ENCODE data around the gene PIN4.

The PIN4 gene

DNA sequence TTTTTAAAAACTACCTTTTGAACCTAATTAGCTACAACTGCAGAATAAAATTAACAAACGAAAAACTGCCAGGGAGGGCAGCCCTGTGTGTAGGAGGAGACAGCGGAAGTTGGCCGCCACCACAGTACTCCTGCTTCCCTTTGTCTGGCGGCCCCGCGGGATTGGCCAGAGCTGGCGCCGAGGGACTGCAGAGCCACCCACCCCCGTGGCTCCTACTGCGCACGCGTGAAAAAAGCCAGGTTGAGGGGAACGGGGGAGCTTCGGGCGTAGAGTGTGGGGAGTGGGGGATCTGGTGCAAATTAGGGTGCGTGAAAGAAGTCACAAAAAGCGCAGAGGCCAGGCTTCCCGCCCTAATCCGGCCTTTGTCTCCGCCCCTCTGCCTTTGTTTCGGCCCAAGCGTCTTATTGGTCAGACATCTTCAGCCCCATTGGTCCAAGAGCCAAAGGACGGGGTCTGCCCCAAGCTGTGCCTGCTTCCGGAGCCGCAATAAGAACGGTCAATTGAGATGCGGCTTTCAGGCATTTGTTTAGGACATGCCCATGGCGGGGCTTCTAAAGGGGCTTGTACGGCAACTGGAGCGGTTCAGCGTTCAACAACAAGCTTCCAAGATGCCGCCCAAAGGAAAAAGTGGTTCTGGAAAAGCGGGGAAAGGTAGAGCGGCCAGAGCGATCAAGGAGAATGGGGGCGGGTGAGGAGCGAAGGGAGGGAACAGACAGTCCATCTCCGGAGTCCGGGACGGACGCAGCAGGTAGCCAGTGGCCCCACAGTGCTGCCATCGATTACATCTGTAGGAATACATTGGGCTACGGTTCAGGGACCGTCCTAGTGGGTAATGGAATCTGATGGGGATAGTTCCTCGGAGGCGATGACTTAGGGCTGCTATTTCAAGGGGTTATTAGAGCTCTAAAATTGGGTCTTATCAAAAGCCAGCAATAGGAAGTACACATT lies at the start of gene PIN4:
Gene PIN4, plus strand, starts transcription at position 580 of the 948 bp plus-strand sequence. Its CDS starts 29 bp downstream, at position 609.
- Histone ChIP-seq H3K9me2 (replicated peaks; ENCODE audit: low read depth, low read length) (no peaks in the 10 kb centered on the region), H3K9ac (ENCODE audit: low read depth, low read length, poor library complexity, severe bottlenecking) (peak within 1 kb of the TSS; percentile 91), H3K4me1 (ENCODE audit: insufficient read depth, low read length, poor library complexity, severe bottlenecking) (peaks cover 5% of the 10 kb centered on the region), H3K27me3 (ENCODE audit: insufficient read depth, low read length, poor library complexity, severe bottlenecking) (no peaks in the 10 kb centered on the region), H2AFZ (ENCODE audit: low read length) (peak within 1 kb of the TSS; percentile 64), H3K9me3 (ENCODE audit: insufficient read depth, low read depth, low read length) (no peaks in the 10 kb centered on the region), H3F3A (ENCODE audit: low read depth) (no peaks in the 10 kb centered on the region), H3K4me2 (ENCODE audit: low read depth, low read length, poor library complexity, severe bottlenecking) (peak within 1 kb of the TSS; percentile 82), H4K20me1 (ENCODE audit: insufficient read depth, low read length, poor library complexity, severe bottlenecking) (peaks cover 5% of the 10 kb centered on the region), H3K79me2 (ENCODE audit: insufficient read depth, low read length) (peaks cover 22% of the 10 kb centered on the region), H3K36me3 (ENCODE audit: insufficient read depth, low read length) (no peaks in the 10 kb centered on the region), H3K4me3 (ENCODE audit: low read length, poor library complexity, severe bottlenecking) (peak within 1 kb of the TSS; percentile 94)
- TF ChIP-seq, protein P1, sequence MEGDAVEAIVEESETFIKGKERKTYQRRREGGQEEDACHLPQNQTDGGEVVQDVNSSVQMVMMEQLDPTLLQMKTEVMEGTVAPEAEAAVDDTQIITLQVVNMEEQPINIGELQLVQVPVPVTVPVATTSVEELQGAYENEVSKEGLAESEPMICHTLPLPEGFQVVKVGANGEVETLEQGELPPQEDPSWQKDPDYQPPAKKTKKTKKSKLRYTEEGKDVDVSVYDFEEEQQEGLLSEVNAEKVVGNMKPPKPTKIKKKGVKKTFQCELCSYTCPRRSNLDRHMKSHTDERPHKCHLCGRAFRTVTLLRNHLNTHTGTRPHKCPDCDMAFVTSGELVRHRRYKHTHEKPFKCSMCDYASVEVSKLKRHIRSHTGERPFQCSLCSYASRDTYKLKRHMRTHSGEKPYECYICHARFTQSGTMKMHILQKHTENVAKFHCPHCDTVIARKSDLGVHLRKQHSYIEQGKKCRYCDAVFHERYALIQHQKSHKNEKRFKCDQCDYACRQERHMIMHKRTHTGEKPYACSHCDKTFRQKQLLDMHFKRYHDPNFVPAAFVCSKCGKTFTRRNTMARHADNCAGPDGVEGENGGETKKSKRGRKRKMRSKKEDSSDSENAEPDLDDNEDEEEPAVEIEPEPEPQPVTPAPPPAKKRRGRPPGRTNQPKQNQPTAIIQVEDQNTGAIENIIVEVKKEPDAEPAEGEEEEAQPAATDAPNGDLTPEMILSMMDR (conservative IDR thresholded peaks at IDR 0.05; ENCODE audit: low read length) = no peak
- no peak for TF ChIP-seq EZH2phosphoT487 (IDR thresholded peaks at IDR 0.05; ENCODE audit: borderline replicate concordance)

DNA sequence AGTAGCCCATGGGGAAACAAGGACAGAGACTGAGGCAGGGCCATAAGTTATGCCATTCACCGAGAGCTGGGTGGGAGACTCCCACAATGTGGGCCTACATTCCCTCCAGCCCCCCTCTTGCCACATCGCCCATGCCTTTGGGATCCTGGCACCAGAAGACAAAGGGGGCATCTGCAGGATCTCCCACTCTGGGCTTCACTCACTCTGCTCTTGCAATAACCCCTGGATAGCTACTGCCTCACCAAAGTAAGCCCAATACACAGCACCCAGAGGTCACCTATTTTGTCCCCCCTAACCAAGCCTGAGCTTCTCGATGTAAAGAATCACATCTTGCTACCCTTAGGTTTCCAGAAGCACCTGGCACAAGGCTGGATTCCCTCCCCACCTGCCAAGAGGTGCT lies 49.1 kb upstream of the PIN4 start:
- H3K36me3 ChIP-seq (ENCODE audit: insufficient read depth, low read length) = no peaks in the 10 kb centered on the region
- peaks cover 2% of the 10 kb centered on the region for H3K4me1 ChIP-seq (ENCODE audit: insufficient read depth, low read length, poor library complexity, severe bottlenecking)
- no peaks in the 10 kb centered on the region for H3F3A ChIP-seq (ENCODE audit: low read depth)
- no peaks in the 10 kb centered on the region for H4K20me1 ChIP-seq (ENCODE audit: insufficient read depth, low read length, poor library complexity, severe bottlenecking)
- no peaks in the 10 kb centered on the region for H3K9me2 ChIP-seq (replicated peaks; ENCODE audit: low read depth, low read length)
- no peaks in the 10 kb centered on the region for H3K27me3 ChIP-seq (ENCODE audit: insufficient read depth, low read length, poor library complexity, severe bottlenecking)
- H3K9me3 ChIP-seq (ENCODE audit: insufficient read depth, low read depth, low read length) = no peaks in the 10 kb centered on the region
- H3K4me3 ChIP-seq (ENCODE audit: low read length, poor library complexity, severe bottlenecking) = no peak overlapping the region
- TF ChIP-seq, protein P1 (conservative IDR thresholded peaks at IDR 0.05; ENCODE audit: low read length) = no peak
- TF ChIP-seq EZH2phosphoT487 (IDR thresholded peaks at IDR 0.05; ENCODE audit: borderline replicate concordance) = no peak
- H3K4me2 ChIP-seq (ENCODE audit: low read depth, low read length, poor library complexity, severe bottlenecking) = no peak overlapping the region
- no peaks in the 10 kb centered on the region for H3K79me2 ChIP-seq (ENCODE audit: insufficient read depth, low read length)
- H3K9ac ChIP-seq (ENCODE audit: low read depth, low read length, poor library complexity, severe bottlenecking) = no peak overlapping the region
- no peak overlapping the region for H2AFZ ChIP-seq (ENCODE audit: low read length)

DNA sequence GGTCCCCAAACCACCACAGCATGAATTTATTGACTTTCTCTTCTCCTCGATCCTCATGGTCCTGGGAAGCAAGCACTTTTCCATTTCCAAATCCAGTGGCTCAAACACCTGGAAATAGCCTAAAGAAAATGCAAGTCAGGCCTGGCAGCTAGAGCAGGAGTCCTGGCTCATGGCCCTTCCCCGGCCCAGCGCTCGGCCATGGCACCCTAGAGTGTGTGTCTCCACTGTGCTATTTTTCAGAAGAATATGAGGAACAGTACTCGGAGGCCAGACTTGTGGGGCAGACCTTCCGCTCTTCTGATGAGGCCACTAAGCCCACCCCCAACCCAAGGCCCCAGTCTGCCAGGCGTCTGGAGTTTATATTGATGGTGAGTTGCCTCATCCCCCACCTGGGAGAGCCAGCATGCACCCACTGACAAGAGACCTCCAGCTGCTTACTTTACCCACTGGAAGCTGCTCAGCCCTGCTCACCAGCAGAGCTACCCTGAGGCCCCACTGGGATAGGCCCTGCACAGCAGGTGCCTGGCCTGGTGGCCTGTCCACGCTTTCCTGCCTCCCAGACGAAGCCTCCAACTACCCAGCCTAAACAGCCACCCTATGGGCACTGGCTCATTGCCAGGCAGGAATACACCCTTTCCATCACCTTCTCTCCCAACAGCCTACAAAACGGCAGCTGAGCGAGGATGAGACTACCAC lies 47.6 kb upstream of the PIN4 start:
- Histone ChIP-seq H3K9me3 (ENCODE audit: insufficient read depth, low read depth, low read length) (no peaks in the 10 kb centered on the region), H3K79me2 (ENCODE audit: insufficient read depth, low read length) (no peaks in the 10 kb centered on the region), H3K36me3 (ENCODE audit: insufficient read depth, low read length) (peaks cover under 1% of the 10 kb centered on the region; the same call in 1 of the 2 replicates), H4K20me1 (ENCODE audit: insufficient read depth, low read length, poor library complexity, severe bottlenecking) (no peaks in the 10 kb centered on the region), H3K4me2 (ENCODE audit: low read depth, low read length, poor library complexity, severe bottlenecking) (no peak overlapping the region), H3K4me3 (ENCODE audit: low read length, poor library complexity, severe bottlenecking) (no peak overlapping the region), H3K9me2 (replicated peaks; ENCODE audit: low read depth, low read length) (no peaks in the 10 kb centered on the region), H3K4me1 (ENCODE audit: insufficient read depth, low read length, poor library complexity, severe bottlenecking) (no peaks in the 10 kb centered on the region), H3K9ac (ENCODE audit: low read depth, low read length, poor library complexity, severe bottlenecking) (no peak overlapping the region), H2AFZ (ENCODE audit: low read length) (no peak overlapping the region), H3K27me3 (ENCODE audit: insufficient read depth, low read length, poor library complexity, severe bottlenecking) (no peaks in the 10 kb centered on the region), H3F3A (ENCODE audit: low read depth) (no peaks in the 10 kb centered on the region)
- TF ChIP-seq, protein P1 (conservative IDR thresholded peaks at IDR 0.05; ENCODE audit: low read length) = no peak
- TF ChIP-seq EZH2phosphoT487 (IDR thresholded peaks at IDR 0.05; ENCODE audit: borderline replicate concordance) = no peak
